Activated naive CD8-positive, alpha-beta T cell treated with anti-CD3 and anti-CD28 coated beads for 36 hours (primary cell): ENCODE data around the gene VTI1A. TPM values are rescaled to one million over a fixed set of nuclear protein-coding genes. Genes with fewer than 3 reads are reported as not detected.
"Not testable (repeated sequence)": the region's sequence is repeated elsewhere in the genome, so short reads cannot be mapped to it uniquely, and the experiment has no call there.

Experiments
- DNase-seq: peaks from one replicate; pipeline ENCODE4 v3.0.0; 2021
- H3K27ac Mint-ChIP-seq: one replicate; pipeline ENCODE4 v1.8.0; 2022; ENCODE audit warnings: mild to moderate bottlenecking, moderate library complexity, mixed read lengths
- H3K27me3 Mint-ChIP-seq: one replicate; pipeline ENCODE4 v1.8.0; 2022; ENCODE audit warnings: mild to moderate bottlenecking, mixed read lengths
- H3K36me3 Mint-ChIP-seq: one replicate; pipeline ENCODE4 v1.8.0; 2021; ENCODE audit warnings: mild to moderate bottlenecking, mixed read lengths
- H3K4me1 Mint-ChIP-seq: one replicate; pipeline ENCODE4 v1.8.0; 2021; ENCODE audit warnings: mixed read lengths
- H3K4me3 Mint-ChIP-seq: one replicate; pipeline ENCODE4 v1.8.0; 2022; ENCODE audit warnings: mild to moderate bottlenecking, moderate library complexity, mixed read lengths
- H3K9me3 Mint-ChIP-seq: one replicate; pipeline ENCODE4 v1.8.0; 2022; ENCODE audit warnings: mixed read lengths
- total RNA-seq, 2 experiments: library from RNA; stranded (reverse); gene quantifications; one replicate each; pipeline ENCODE4 v1.2.3, GENCODE V29; 2021

VTI1A gene
- total RNA-seq: 10 to 100 TPM; 31.5 to 33.7 TPM

GRCh38 chr10:112446855-112447619 is at the start of gene VTI1A, which contains the start of gene ZDHHC6:
VTI1A (plus strand) TSS chr10:112447215; CDS start chr10:112447374, 159 bp downstream.
ZDHHC6 (minus strand) TSS chr10:112446914; CDS start chr10:112445436, 1,478 bp downstream.
- DNase-seq: peak; percentile 81
- no peaks in the 10 kb centered on the region for H3K27me3 Mint-ChIP-seq
- no peaks in the 10 kb centered on the region for H3K9me3 Mint-ChIP-seq
- peaks cover 47% of the 10 kb centered on the region for H3K4me1 Mint-ChIP-seq
- peak within 1 kb of the TSS; percentile 91 for H3K4me3 Mint-ChIP-seq
- peaks cover 21% of the 10 kb centered on the region for H3K36me3 Mint-ChIP-seq
- peak within 1 kb of the TSS; percentile 85 for H3K27ac Mint-ChIP-seq

GRCh38 chr10:112397592-112397991 is 49.4 kb upstream of the VTI1A start:
- Mint-ChIP-seq H3K4me3 (no peak overlapping the region), H3K27ac (no peak overlapping the region), H3K36me3 (peaks cover 11% of the 10 kb centered on the region), H3K9me3 (no peaks in the 10 kb centered on the region), H3K27me3 (no peaks in the 10 kb centered on the region), H3K4me1 (peaks cover 8% of the 10 kb centered on the region)
- no peak for DNase-seq

DNA sequence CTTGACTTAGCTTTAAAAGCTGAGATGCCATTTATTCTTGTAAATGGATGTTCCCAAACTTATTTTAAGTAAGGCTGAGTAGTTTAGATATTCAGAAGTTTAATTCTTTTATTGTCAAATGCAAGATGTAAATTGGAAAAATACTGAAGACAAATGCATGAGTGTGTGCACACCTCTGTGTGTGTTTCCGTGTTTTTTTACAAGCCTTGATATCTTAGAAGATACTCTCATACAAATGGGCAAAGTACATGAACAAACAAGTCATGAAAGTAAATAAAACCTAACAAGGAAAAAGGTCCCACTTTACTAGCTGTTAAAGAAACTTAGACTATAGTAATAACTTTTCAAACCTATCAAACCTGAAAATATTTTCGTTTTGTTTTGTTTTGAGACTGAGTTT is 44.1 kb upstream of the VTI1A start:
- no peak overlapping the region for H3K4me3 Mint-ChIP-seq
- no peak for DNase-seq
- peaks cover 38% of the 10 kb centered on the region for H3K36me3 Mint-ChIP-seq
- H3K9me3 Mint-ChIP-seq: no peaks in the 10 kb centered on the region
- no peaks in the 10 kb centered on the region for H3K27me3 Mint-ChIP-seq
- no peak overlapping the region for H3K27ac Mint-ChIP-seq
- H3K4me1 Mint-ChIP-seq: peaks cover 2% of the 10 kb centered on the region

DNA sequence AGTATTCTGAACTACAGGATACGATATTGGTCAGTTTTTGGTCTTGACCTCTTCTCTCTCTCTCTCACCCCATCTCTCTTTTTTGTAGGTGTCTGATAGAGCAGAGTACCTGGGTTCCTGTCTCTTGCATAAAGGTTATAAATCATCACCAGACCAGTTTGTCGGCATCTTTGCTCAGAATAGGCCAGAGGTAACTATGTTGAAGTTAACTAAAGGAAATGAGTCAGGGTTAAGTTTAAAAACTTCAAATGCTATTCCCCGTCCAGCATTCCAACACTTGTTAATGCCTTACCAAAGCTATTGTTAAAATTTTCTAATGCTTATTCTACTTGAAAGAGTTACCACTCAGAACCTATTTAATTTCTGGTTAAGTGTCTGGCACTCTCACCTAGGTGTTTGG is 42.4 kb upstream of the VTI1A start:
- Mint-ChIP-seq H3K27me3 (no peaks in the 10 kb centered on the region), H3K4me1 (peaks cover 2% of the 10 kb centered on the region), H3K9me3 (no peaks in the 10 kb centered on the region), H3K4me3 (no peak overlapping the region), H3K27ac (no peak overlapping the region), H3K36me3 (peaks cover 45% of the 10 kb centered on the region)
- DNase-seq: no peak

GRCh38 chr10:112406806-112407205 is 40.2 kb upstream of the VTI1A start:
- not testable (repeated sequence) for H3K27ac Mint-ChIP-seq, DNase-seq, H3K27me3 Mint-ChIP-seq, H3K9me3 Mint-ChIP-seq, H3K4me3 Mint-ChIP-seq, H3K4me1 Mint-ChIP-seq
- peaks cover 49% of the 10 kb centered on the region for H3K36me3 Mint-ChIP-seq

- Mint-ChIP-seq H3K36me3 (peaks cover 48% of the 10 kb centered on the region), H3K4me3 (no peak overlapping the region), H3K27me3 (no peaks in the 10 kb centered on the region), H3K27ac (no peak overlapping the region), H3K9me3 (no peaks in the 10 kb centered on the region), H3K4me1 (peaks cover 2% of the 10 kb centered on the region)
- DNase-seq: no peak
Measured at GRCh38 chr10:112407696-112408095, 39.3 kb upstream of the VTI1A start.

DNA sequence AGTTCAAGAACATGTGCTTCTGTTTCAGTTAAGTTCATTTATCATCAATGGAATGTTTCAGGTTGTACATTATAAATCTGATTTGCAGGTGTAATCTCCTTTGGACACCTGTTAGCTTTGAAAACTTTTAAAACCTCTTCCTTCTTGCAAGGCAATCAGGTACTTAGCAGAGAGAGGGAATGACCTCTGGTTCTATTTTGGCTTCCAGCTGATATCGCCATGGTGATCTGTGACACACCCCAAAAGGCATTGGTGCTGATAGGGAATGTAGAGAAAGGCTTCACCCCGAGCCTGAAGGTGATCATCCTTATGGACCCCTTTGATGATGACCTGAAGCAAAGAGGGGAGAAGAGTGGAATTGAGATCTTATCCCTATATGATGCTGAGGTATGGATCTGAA is 37.7 kb upstream of the VTI1A start:
- no peak overlapping the region for H3K4me3 Mint-ChIP-seq
- no peak overlapping the region for H3K27ac Mint-ChIP-seq
- DNase-seq: no peak
- peaks cover 2% of the 10 kb centered on the region for H3K4me1 Mint-ChIP-seq
- peaks cover 42% of the 10 kb centered on the region for H3K36me3 Mint-ChIP-seq
- H3K9me3 Mint-ChIP-seq: no peaks in the 10 kb centered on the region
- H3K27me3 Mint-ChIP-seq: no peaks in the 10 kb centered on the region

- no peak overlapping the region for H3K27ac Mint-ChIP-seq
- peaks cover 42% of the 10 kb centered on the region for H3K36me3 Mint-ChIP-seq
- H3K27me3 Mint-ChIP-seq: no peaks in the 10 kb centered on the region
Measured at GRCh38 chr10:112409755-112410154, 37.3 kb upstream of the VTI1A start.

DNA sequence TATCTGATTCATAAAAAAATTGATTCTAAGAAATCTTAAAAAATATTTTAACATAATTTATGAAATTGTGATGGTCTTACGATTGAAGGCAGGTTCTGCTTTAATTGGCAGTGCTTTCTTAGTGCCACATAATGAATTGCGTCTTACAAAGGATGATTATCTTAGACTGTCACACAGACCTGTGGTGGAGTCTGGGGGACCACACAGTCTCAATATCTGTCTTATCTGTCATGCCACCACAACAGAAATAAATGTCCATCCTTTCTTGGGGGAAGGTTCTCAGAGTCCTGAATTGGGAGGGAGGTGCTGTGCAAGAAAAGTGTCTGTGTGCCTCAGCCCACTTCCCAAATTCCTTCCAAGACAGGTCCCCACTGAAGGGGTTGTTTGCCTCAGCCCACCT is 34.3 kb upstream of the VTI1A start:
- Mint-ChIP-seq H3K4me1 (no peaks in the 10 kb centered on the region), H3K27me3 (no peaks in the 10 kb centered on the region), H3K36me3 (peaks cover 34% of the 10 kb centered on the region), H3K9me3 (no peaks in the 10 kb centered on the region), H3K4me3 (no peak overlapping the region), H3K27ac (no peak overlapping the region)
- DNase-seq: no peak

More at GRCh38 chr10:112409755-112410154, 37.3 kb upstream of the VTI1A start:
- Mint-ChIP-seq H3K9me3 (no peaks in the 10 kb centered on the region), H3K4me1 (peaks cover 2% of the 10 kb centered on the region), H3K4me3 (no peak overlapping the region)
- no peak for DNase-seq

GRCh38 chr10:112421731-112422130 is 25.3 kb upstream of the VTI1A start:
- Mint-ChIP-seq H3K27ac (no peak overlapping the region), H3K4me1 (no peaks in the 10 kb centered on the region), H3K36me3 (peaks cover 32% of the 10 kb centered on the region), H3K9me3 (no peaks in the 10 kb centered on the region), H3K4me3 (no peak overlapping the region), H3K27me3 (no peaks in the 10 kb centered on the region)
- DNase-seq: no peak

DNA sequence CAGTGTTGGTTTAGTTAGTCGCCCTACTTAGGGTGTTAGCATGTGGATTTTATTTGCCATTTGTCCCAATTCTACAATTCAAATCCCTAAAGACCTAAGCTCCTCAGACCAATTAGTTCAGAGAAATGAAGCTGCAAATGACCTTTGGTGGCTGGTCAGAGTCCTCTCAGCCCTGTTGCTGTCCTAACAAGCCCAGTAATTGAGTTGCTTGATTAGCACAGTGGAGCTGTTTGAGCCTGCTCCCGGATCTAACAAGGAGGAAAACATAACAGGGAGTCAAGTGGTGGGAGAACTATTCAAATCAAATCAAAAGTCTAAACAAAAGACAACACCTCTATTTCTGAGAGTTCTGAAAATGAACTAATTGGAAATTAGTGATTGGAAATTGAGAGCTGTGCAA is 22.4 kb upstream of the VTI1A start:
- Mint-ChIP-seq H3K4me3 (no peak overlapping the region), H3K9me3 (no peaks in the 10 kb centered on the region), H3K36me3 (peaks cover 27% of the 10 kb centered on the region), H3K4me1 (no peaks in the 10 kb centered on the region), H3K27ac (no peak overlapping the region), H3K27me3 (no peaks in the 10 kb centered on the region)
- no peak for DNase-seq

DNA sequence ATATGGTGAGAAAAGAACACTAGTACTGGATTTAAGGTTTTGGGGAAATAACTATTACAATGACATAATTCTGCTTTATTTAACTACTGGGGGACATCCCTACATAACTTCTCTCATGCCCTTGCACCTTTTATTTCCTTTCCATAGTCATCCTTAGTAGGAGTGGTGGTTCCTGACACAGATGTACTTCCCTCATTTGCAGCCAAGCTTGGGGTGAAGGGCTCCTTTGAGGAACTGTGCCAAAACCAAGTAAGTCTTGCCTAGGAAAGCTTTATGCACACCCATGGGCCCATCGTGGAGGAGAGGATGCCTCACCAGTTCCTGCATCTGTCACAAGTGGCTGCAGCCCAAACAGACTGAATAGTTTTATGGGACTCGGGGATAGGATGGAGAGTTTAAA is 20.9 kb upstream of the VTI1A start:
- Mint-ChIP-seq H3K27me3 (no peaks in the 10 kb centered on the region), H3K4me1 (no peaks in the 10 kb centered on the region), H3K27ac (no peak overlapping the region), H3K9me3 (no peaks in the 10 kb centered on the region), H3K4me3 (no peak overlapping the region), H3K36me3 (peaks cover 22% of the 10 kb centered on the region)
- no peak for DNase-seq

DNA sequence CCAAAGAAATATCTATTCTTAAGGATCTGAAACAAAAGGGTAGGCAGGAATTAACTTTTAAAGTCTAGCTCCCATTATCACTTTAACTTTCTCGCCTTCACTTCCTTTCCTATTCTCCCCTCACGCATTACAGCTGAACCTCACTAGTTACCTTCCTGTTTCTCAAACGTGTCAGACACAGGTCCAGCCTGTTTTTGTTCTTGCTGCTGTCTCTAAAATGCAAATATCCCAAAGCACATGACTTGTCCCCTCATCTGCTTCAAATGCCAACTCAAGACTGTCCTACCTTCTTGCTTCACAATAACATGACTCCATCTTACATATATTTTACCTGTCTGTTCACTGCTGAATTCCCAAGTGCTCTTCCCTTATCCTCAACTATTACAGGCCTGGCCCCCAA is 17.9 kb upstream of the VTI1A start:
- Mint-ChIP-seq H3K4me3 (no peak overlapping the region), H3K9me3 (no peaks in the 10 kb centered on the region), H3K27ac (peak overlapping the region; percentile 47), H3K36me3 (peaks cover 10% of the 10 kb centered on the region), H3K27me3 (no peaks in the 10 kb centered on the region), H3K4me1 (no peaks in the 10 kb centered on the region)
- no peak for DNase-seq

DNA sequence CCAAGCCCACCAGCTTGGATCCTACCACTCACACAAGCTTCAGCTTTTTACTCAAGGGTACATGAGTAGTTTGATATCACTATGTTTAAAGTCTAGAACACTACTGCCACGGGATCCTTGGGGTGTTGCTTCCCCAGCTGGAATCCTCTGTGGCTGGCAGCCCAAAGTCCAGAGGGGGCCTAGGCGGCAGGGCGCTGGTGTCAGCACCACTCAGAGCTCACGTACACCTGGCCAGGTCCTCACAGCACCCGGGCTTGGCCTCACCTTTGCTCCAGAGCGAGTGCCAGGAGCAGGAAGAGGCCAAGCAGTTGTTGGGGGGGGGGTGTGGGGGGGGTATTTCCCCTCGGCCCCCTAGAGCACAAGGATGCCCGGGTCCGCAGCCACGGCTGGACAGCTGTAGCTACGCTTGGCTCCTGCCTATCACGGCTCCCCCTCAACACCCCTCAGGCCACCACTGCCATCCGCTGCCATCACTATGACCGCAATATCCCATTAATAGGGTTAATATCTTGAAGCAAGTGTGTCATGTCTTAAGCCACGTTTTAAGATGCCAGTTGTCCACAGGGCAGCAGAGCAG is 17.3 kb upstream of the VTI1A start:
- peaks cover 9% of the 10 kb centered on the region for H3K36me3 Mint-ChIP-seq
- H3K27ac Mint-ChIP-seq: peak overlapping the region; percentile 47
- no peak overlapping the region for H3K4me3 Mint-ChIP-seq

GRCh38 chr10:112433136-112433535 is 13.9 kb upstream of the VTI1A start:
- Mint-ChIP-seq H3K27ac (no peak overlapping the region), H3K4me3 (no peak overlapping the region), H3K36me3 (no peaks in the 10 kb centered on the region), H3K4me1 (no peaks in the 10 kb centered on the region), H3K27me3 (no peaks in the 10 kb centered on the region), H3K9me3 (no peaks in the 10 kb centered on the region)
- DNase-seq: no peak

More for the DNA sequence above, 17.3 kb upstream of the VTI1A start:
- Mint-ChIP-seq H3K27me3 (no peaks in the 10 kb centered on the region), H3K9me3 (no peaks in the 10 kb centered on the region), H3K4me1 (no peaks in the 10 kb centered on the region)
- no peak for DNase-seq
